GM12878 (cell line): ENCODE data around the gene ITPR2. TPM values are rescaled to one million over a fixed set of nuclear protein-coding genes. Genes with fewer than 3 reads are reported as not detected.
"Not testable (repeated sequence)": the region's sequence is repeated elsewhere in the genome, so short reads cannot be mapped to it uniquely, and the experiment has no call there.

Experiments
- ATAC-seq: fragments of 200-7000 bp; cut with Tn5 transposase; 3 replicates; pipeline ENCODE4 v1.9.1; 2020; ENCODE audit warnings: mild to moderate bottlenecking, moderate library complexity
- BruUV-seq: library from RNA; stranded (reverse); fragments of 400-500 nt; replicated peaks from 2 replicates; lab custom pipeline; 2021; lab: Mats Ljungman, UMichigan
- CTCF ChIA-PET: fragments of 300-600 bp; sonication (Branson Sonifier 250); formaldehyde crosslinking; extraction: SDS; loops from one replicate; lab custom pipeline; 2021; ENCODE audit warnings: inconsistent platforms; lab: Yijun Ruan, JAX
- POLR2A ChIA-PET: fragments of 350-600 bp; formaldehyde crosslinking; extraction: SDS; loops from one replicate; lab custom pipeline; 2021; ENCODE audit warnings: inconsistent platforms; lab: Charles Lee
- RAD21 ChIA-PET: fragments of 300-600 bp; sonication (Branson Sonifier 250); formaldehyde crosslinking; loops from one replicate; lab custom pipeline; 2023; ENCODE audit warnings: antibody characterized with exemption; ENCODE audit not compliant: unreplicated experiment; lab: Charles Lee
- SMC1A ChIA-PET: fragments of 300-600 bp; sonication (Branson Sonifier 250); formaldehyde crosslinking; loops from one replicate; lab custom pipeline; 2023; ENCODE audit not compliant: unreplicated experiment, uncharacterized antibody; lab: Charles Lee
- DNase-seq: peaks from one replicate; pipeline ENCODE4 v3.0.0-alpha.2; 2011; ENCODE audit warnings: low read depth, low spot score
- FAIRE-seq: peaks from 3 replicates; lab custom pipeline; 2011; peaks lifted over from hg19 to GRCh38; lab: Jason Lieb, UNC
- H2AFZ ChIP-seq: 2 replicates; pipeline ENCODE4 v1.6.0; 2011; ENCODE audit warnings: low read depth, low read length, control low read depth; ENCODE audit not compliant: control insufficient read depth
- H3K27ac ChIP-seq: 2 replicates; pipeline ENCODE4 v1.5.1; 2011; ENCODE audit warnings: control low read depth; ENCODE audit not compliant: control insufficient read depth, insufficient read depth
- H3K27me3 ChIP-seq, 2 experiments: replicated peaks in 1 of 2; 2 replicates each; pipeline versions ENCODE4 v1.6.0 to v1.6.1; 2011; ENCODE audit warnings: low read length in 1 of 2; ENCODE audit not compliant: control insufficient read depth in 2 of 2, insufficient read depth in 2 of 2
- H3K36me3 ChIP-seq, 2 experiments: 2 replicates each; pipeline ENCODE4 v1.5.1; 2011; ENCODE audit warnings: low read length in 1 of 2; ENCODE audit not compliant: control insufficient read depth in 2 of 2, insufficient read depth in 2 of 2
- H3K4me1 ChIP-seq: 2 replicates; pipeline ENCODE4 v1.6.1; 2011; ENCODE audit warnings: mild to moderate bottlenecking, low read length, moderate library complexity, mixed read lengths; ENCODE audit not compliant: control insufficient read depth, insufficient read depth
- H3K4me2 ChIP-seq: 2 replicates; pipeline ENCODE4 v1.6.0; 2011; ENCODE audit warnings: control low read depth; ENCODE audit not compliant: control insufficient read depth, insufficient read depth
- H3K4me3 ChIP-seq: fragments of 200-600 bp; sonication (generic); 2 replicates; pipeline ENCODE4 v1.5.1; 2016
- H3K79me2 ChIP-seq: 2 replicates; pipeline ENCODE4 v1.6.0; 2011; ENCODE audit warnings: low read length; ENCODE audit not compliant: control insufficient read depth, insufficient read depth
- H3K9ac ChIP-seq: 2 replicates; pipeline ENCODE4 v1.8.0; 2011; ENCODE audit warnings: low read length, control low read depth, mixed read lengths; ENCODE audit not compliant: control insufficient read depth, insufficient read depth
- H3K9me3 ChIP-seq: replicated peaks from 3 replicates; pipeline ENCODE4 v1.5.1; 2011; ENCODE audit warnings: mild to moderate bottlenecking, low read length; ENCODE audit not compliant: control insufficient read depth, insufficient read depth
- H4K20me1 ChIP-seq: 2 replicates; pipeline ENCODE4 v1.6.0; 2011; ENCODE audit not compliant: control insufficient read depth, insufficient read depth
- POLR2AphosphoS2 ChIP-seq: IDR thresholded peaks from 2 replicates; pipeline ENCODE4 v1.6.1; 2011; ENCODE audit warnings: low read depth, mild to moderate bottlenecking, low read length, improper control_type of control experiment, moderate library complexity
- RAD51 ChIP-seq: fragments of 450-650 bp; IDR thresholded peaks from 2 replicates; pipeline ENCODE4 v1.6.1; 2016; ENCODE audit warnings: moderate library complexity, mild to moderate bottlenecking, inconsistent platforms
- SUZ12 ChIP-seq: fragments of 200-600 bp; sonication (generic); IDR thresholded peaks from one replicate; pipeline ENCODE4 v1.6.1; 2018; ENCODE audit warnings: antibody characterized with exemption, mild to moderate bottlenecking; ENCODE audit not compliant: unreplicated experiment
- WGBS: methylation state at CpG from one replicate; pipeline ENCODE4 v1.1.6; 2016; ENCODE audit warnings: low lambda C conversion rate; ENCODE audit not compliant: insufficient replicate concordance, insufficient coverage; ENCODE audit errors: missing lambda C conversion rate; 5-methylcytosine and 5-hydroxymethylcytosine counted together
- in situ Hi-C: fragments of 300-500 bp; cut with MboI; formaldehyde crosslinking; loops from 9 replicates; pipeline ENCODE4 v1.14.3; 2018; ENCODE audit warnings: mixed read lengths
- intact Hi-C: fragments of 100-400 bp; cut with micrococcal nuclease; formaldehyde crosslinking; loops from one replicate; pipeline ENCODE4 v1.14.2; 2022; ENCODE audit not compliant: unreplicated experiment
- polyA plus RNA-seq, 11 experiments: library from polyadenylated mRNA; depleted of rRNA in 4 of 11; unstranded in 6 of 11; stranded (reverse) in 5 of 11; fragments of >200 nt; fragmentation: Nextera tagmentation in 4 of 11; fragmentation: Illumina TruSeq in 1 of 11; extraction: Ambion mirVana in 4 of 11; extraction: Trizol in 1 of 11; gene quantifications; 1 replicate in 1 of 11; 2 replicates in 10 of 11; pipeline versions ENCODE4 v1.2.1 to v1.2.3, GENCODE V29; 2011 to 2016; ENCODE audit warnings: inconsistent platforms in 2 of 11, missing spikeins in 2 of 11, low read depth in 1 of 11
- total RNA-seq, 4 experiments: library from RNA; depleted of rRNA in 3 of 4; stranded (reverse); fragments of >200 nt in 3 of 4; fragmentation: Illumina TruSeq in 1 of 4; extraction: Trizol in 1 of 4; gene quantifications; 2 replicates each; pipeline versions ENCODE4 v1.2.1 to v1.2.3, GENCODE V29; 2013 to 2021
- TF ChIP-seq, protein P1 (sequence below), 3 experiments: IDR thresholded peaks in 2 of 3; conservative IDR thresholded peaks in 1 of 3; 2 replicates each; pipeline ENCODE4 v1.5.1; 2011; ENCODE audit warnings: low read depth in 3 of 3, low read length in 3 of 3, mild to moderate bottlenecking in 3 of 3, control low read depth in 2 of 3, moderate library complexity in 2 of 3, inconsistent platforms in 1 of 3, mixed read lengths in 1 of 3; ENCODE audit not compliant: control insufficient read depth in 2 of 3, insufficient read depth in 1 of 3; ENCODE audit errors: extremely low read depth in 1 of 3

ITPR2 gene
- total and polyA plus RNA-seq, 10 of the 15 experiments (the other 5 are each of a cell fraction or from before 2014, with no cell fraction given) = 7.5 to 76.2 (median 47.1) TPM

DNA sequence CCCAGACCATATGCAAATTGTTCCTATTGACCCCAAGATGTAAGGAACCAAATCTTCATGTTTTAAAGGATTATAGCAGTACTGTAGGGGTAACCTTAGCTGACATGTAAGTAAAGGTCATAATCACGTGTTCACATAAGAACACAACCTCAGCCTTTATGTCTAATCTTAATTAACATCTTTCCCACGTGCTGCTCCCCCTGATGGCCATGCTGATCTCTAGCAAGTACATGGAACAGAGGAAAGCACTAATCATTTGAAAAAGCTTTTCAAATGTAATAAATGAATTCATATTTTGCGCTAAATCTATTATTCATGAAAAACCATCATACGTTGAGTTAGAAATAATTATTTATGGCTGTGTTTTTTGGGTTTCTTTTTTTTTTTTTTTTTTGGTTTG is 30.5 kb upstream of the ITPR2 start:
- RAD21 ChIA-PET = interaction anchor here (0.8 to 1.8 kb wide), 3 partner anchors 8 to 22 kb away, joined by 3 to 6 read pairs (median 6); no protein-coding TSS in a partner anchor
- no peaks in the 10 kb centered on the region for H4K20me1 ChIP-seq
- TF ChIP-seq, protein P1, sequence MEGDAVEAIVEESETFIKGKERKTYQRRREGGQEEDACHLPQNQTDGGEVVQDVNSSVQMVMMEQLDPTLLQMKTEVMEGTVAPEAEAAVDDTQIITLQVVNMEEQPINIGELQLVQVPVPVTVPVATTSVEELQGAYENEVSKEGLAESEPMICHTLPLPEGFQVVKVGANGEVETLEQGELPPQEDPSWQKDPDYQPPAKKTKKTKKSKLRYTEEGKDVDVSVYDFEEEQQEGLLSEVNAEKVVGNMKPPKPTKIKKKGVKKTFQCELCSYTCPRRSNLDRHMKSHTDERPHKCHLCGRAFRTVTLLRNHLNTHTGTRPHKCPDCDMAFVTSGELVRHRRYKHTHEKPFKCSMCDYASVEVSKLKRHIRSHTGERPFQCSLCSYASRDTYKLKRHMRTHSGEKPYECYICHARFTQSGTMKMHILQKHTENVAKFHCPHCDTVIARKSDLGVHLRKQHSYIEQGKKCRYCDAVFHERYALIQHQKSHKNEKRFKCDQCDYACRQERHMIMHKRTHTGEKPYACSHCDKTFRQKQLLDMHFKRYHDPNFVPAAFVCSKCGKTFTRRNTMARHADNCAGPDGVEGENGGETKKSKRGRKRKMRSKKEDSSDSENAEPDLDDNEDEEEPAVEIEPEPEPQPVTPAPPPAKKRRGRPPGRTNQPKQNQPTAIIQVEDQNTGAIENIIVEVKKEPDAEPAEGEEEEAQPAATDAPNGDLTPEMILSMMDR (IDR thresholded peaks at IDR 0.05 in 2 of 3, conservative IDR thresholded peaks at IDR 0.05 in 1 of 3; ENCODE audit: control insufficient read depth in 2 of 3, extremely low read depth in 1 of 3, insufficient read depth in 1 of 3, low read depth in 3 of 3, low read length in 3 of 3) = 0 out of 6 replicates have a peak, but pooled peaks of 1 of the 3 experiments have one; percentile 24
- TF ChIP-seq SUZ12 (no peak), POLR2AphosphoS2 (no peak), RAD51 (peak; percentile 34; the same call in 1 of the 2 replicates)
- CTCF ChIA-PET = interaction anchor here (0.8 to 2.5 kb wide), 12 partner anchors 8 to 151 kb away, joined by 3 to 26 read pairs (median 5); no protein-coding TSS in a partner anchor
- no TSS peak for BruUV-seq
- H3K4me2 ChIP-seq = no peak overlapping the region
- H3K4me3 ChIP-seq = no peak overlapping the region
- H3K9me3 ChIP-seq = no peaks in the 10 kb centered on the region
- no peak overlapping the region for H3K9ac ChIP-seq
- no peaks in the 10 kb centered on the region for H3K79me2 ChIP-seq
- in situ Hi-C loops (no loop called here), intact Hi-C loops (no loop called here)
- H3K36me3 ChIP-seq = no peaks in the 10 kb centered on the region
- H3K27ac ChIP-seq = no peak overlapping the region
- peaks cover 5% of the 10 kb centered on the region; the same call in 1 of the 2 replicates for H3K4me1 ChIP-seq
- no peak overlapping the region for H2AFZ ChIP-seq
- WGBS = 42% methylated on average over 4 of the region's 4 CpGs
- SMC1A ChIA-PET = interaction anchor here (1.0 to 9.4 kb wide), 4 partner anchors 9 to 150 kb away, joined by 3 to 105 read pairs (median 12); no protein-coding TSS in a partner anchor
- ATAC-seq (0 out of 3 replicates have a peak, but pooled peaks have one; percentile 17), FAIRE-seq (no peak), DNase-seq (no peak)
- no peaks in the 10 kb centered on the region for H3K27me3 ChIP-seq
- POLR2A ChIA-PET = interaction anchor here (3.7 kb wide), 1 partner anchor 16 kb away, joined by 13 read pairs; no protein-coding TSS in a partner anchor

DNA sequence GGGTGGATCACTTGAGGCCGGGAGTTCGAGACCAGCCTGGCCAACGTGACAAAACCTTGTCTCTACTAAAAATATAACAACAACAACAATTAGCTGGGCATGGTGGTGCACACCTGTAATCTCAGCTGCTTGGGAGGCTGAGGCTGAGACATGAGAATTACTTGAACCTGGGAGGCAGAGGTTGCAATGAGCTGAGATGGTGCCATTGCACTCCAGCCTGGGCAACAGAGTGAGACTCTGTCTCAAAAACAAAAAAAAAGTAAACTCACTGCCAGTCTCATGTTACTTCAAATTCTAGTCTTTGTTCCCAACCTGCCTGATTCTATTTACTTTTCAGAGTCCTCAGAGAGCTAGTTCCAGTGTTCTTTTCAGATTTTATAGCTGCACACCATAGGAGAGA is 29.8 kb upstream of the ITPR2 start:
- H3K9me3 ChIP-seq, H3K27me3 ChIP-seq, H3K4me3 ChIP-seq, intact Hi-C loops, H3K4me1 ChIP-seq, FAIRE-seq, H3K79me2 ChIP-seq, H3K9ac ChIP-seq, H3K36me3 ChIP-seq, H3K4me2 ChIP-seq, H4K20me1 ChIP-seq, BruUV-seq, in situ Hi-C loops, H2AFZ ChIP-seq, H3K27ac ChIP-seq, DNase-seq, ATAC-seq: not testable (repeated sequence)
- ChIA-PET POLR2A (interaction anchor here (3.7 kb wide), 1 partner anchor 17 kb away, joined by 13 read pairs; no protein-coding TSS in a partner anchor), CTCF (interaction anchor here (0.7 to 2.5 kb wide), 12 partner anchors 8 to 265 kb away, joined by 3 to 26 read pairs (median 3); no protein-coding TSS in a partner anchor), RAD21 (interaction anchor here (1.1 kb wide), 1 partner anchor 16 kb away, joined by 3 read pairs; no protein-coding TSS in a partner anchor), SMC1A (interaction anchor here (1.0 to 9.4 kb wide), 4 partner anchors 8 to 149 kb away, joined by 3 to 105 read pairs (median 12); no protein-coding TSS in a partner anchor)
- WGBS = 95% methylated on average over 3 of the region's 3 CpGs
